GM20000 (cell line): Measurements from ENCODE around the gene TDP1.

Experiments used
- DNase-seq: peaks from one replicate; pipeline ENCODE4 v3.0.0; 2012; ENCODE audit warnings: low spot score
- TF ChIP-seq, protein P1 (sequence below): IDR thresholded peaks from 2 replicates; pipeline ENCODE4 v1.5.1; 2012; ENCODE audit warnings: mild to moderate bottlenecking, control low read depth; ENCODE audit errors: extremely low read depth, missing control alignments

TDP1 gene

DNA sequence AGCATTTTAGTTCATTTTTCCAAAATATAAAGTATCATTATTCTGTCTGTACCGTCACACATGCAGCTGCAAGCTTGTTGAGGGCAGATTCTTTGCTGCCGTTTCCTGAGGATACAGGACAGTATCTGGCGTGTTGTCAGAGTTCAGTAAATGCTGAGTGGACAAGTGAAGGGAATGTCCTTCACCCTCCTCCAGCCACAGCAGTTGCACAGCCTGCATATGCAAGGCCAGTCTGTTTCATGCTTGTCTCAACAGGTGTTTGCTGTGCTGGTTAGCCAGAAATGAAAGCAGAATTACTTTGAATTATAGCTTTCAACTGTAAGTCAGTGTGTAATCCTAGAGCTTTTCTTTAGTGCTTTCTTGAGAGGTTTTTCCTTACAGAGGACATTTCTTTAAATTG lies 36.5 kb downstream of the TDP1 start:
- no peak for DNase-seq
- TF ChIP-seq, protein P1, sequence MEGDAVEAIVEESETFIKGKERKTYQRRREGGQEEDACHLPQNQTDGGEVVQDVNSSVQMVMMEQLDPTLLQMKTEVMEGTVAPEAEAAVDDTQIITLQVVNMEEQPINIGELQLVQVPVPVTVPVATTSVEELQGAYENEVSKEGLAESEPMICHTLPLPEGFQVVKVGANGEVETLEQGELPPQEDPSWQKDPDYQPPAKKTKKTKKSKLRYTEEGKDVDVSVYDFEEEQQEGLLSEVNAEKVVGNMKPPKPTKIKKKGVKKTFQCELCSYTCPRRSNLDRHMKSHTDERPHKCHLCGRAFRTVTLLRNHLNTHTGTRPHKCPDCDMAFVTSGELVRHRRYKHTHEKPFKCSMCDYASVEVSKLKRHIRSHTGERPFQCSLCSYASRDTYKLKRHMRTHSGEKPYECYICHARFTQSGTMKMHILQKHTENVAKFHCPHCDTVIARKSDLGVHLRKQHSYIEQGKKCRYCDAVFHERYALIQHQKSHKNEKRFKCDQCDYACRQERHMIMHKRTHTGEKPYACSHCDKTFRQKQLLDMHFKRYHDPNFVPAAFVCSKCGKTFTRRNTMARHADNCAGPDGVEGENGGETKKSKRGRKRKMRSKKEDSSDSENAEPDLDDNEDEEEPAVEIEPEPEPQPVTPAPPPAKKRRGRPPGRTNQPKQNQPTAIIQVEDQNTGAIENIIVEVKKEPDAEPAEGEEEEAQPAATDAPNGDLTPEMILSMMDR, result no peak

DNA sequence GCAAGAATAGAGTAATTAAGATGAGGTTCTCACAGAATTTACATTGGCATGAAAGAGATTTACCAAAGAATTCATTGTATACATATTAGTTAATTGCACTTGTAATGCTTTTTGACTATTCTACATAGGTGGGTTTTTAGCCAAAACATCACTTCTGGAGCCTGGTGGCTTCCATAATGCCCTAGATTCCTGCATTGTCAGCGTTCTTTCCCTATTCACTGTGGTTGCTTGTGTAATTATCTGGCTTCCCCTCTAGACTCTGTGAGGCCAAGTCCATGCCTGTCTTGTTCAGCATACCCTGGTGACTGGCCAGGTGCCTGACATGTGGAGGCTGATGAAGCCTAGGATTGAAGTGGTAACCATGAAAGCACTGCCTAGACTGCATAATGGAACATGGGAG lies 41.2 kb downstream of the TDP1 start:
- no peak for DNase-seq
- TF ChIP-seq, protein P1, result no peak

DNA sequence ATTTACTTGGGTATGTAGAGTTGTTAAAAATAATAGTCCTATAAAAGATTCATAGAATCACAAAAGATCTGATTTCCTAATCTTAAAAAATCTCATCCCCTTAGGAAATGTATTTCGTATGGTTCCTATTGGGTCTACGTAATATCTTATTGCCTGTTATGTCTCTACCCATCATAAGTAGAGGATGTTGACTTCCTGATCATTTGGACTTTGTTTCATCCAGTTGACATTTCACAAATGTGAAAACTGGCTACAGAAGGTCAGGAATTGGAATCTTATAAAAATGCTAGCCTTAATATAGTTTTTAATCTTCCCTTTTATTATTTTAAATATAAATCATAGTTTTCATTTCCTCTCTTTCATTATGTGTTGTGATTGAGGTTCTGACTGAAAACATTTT lies 45.2 kb downstream of the TDP1 start:
- no peak for DNase-seq
- TF ChIP-seq, protein P1, result no peak

DNA sequence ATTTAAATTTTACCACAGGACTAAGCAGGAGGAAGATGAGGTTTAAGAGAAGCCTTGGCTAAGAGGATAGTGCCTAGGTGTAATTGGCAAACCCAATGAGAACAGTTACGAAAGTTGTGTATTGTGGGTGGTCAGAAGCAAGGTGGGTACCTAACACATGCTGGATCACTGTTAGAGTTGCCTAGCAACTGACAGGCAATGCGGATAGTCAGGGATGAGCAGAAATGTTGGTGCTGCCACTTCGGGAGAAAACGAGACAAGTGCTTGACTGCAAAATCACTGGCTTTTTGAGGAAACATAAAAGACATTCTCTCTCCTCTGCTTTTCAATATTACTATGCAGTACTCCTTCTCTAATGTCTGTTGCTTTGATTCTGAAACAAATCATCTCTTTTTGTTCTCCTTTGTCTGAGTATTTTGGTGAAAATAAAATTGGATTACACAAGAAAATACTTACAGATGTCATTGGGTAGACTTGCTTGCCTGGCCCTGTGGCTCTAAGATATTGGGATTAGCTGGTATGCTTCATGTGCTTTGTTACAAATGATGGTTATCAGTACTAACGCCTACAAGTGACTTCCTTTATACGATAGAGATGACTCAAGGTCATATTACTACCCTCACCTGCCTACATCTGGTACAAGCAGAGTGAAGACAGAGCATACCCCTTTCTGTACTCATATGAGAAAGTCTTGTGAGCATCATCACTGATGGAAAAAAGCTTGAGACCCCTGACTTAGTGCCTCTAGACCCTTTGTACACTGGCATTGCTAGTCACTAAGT lies 48.0 kb downstream of the TDP1 start:
- DNase-seq, result no peak
- TF ChIP-seq, protein P1, result no peak

DNA sequence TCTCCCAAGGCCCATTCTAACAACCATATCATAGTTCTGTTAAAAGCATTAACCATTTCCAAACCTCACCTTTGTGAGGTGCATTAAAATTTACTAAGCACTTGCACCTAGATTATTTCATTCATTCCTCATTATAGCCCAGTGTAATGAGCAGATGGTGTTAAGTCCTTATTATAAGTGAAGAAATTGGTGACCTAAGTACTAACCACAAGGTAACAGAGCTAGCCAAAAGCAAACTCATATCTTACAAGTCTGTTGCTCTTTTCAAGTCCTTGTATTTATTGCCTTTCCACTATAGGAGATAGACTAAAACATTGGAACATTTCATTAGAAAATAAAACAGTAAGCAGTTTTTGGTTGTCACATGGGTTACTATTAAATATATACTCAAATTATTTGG lies 49.7 kb downstream of the TDP1 start:
- TF ChIP-seq, protein P1, result no peak

DNA sequence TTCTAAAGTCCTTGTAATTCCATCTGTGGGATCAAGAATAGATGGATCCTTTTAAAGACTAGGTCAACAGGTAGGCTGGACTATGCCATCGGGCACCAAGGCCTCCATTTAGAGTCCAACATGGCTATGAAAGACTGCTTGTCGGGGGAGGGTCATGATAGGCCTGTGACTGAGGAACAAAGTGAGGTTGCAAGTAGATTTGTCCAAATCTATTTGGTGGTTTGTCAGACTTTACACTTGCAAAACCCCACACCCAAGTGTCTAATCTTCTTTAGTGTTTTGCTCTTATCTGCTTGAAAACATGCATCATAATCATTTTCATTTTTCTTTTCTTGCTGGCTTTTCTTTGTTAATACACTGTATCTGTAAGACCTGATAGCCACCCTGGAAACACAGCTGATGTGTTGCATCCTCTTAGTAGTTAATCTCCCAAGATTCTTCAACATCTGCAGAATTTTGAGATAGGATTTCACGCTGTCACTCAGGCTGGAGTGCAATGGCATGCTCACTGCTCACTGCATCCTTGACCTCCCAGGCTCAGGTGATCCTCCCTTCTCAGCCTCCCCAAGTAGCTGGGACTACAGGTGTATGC lies 50.3 kb downstream of the TDP1 start:
- no peak for DNase-seq
- TF ChIP-seq, protein P1, result no peak

More for the DNA sequence above, 49.7 kb downstream of the TDP1 start:
- no peak for DNase-seq

DNA sequence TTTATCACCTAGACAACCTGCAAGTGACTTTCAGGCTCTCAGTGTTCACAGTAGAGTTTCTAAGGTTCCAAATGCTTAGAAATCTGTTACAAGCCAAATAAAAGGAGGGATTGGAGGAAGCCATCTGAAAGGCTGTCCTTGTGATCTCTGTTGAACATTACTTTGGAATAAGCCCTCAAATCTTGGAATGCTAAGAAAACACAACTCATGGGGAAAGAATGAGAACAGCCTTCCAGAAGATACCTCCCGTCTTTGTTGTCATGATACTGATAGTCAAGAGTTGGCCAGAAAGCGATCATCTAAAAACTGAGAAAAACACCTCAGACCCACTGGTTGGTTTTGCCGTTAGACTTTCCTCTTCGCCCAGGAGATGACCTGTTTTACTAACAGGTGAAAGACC lies 61.6 kb downstream of the TDP1 start:
- TF ChIP-seq, protein P1, result no peak
- DNase-seq, result no peak
